Upper lobe of left lung (tissue), 6 donors: ENCODE results near the gene CHST8. TPM values are rescaled to one million over a fixed set of nuclear protein-coding genes. Genes with fewer than 3 reads are reported as not detected.

Source experiments
- ATAC-seq, 2 donors: fragments of 200-7000 bp; cut with Tn5 transposase; one replicate each; pipeline ENCODE4 v1.9.1; 2022; ENCODE audit warnings: mild to moderate bottlenecking in 2 of 2, moderate library complexity in 2 of 2; ENCODE audit not compliant: low FRiP score in 2 of 2
- DNase-seq, 2 donors: peaks; one replicate each; pipeline ENCODE4 v3.0.0-alpha.2; 2019 to 2020
- H3K27ac ChIP-seq, 4 donors: fragments of 200-600 bp; sonication (generic); one replicate each; pipeline ENCODE4 v1.5.1; 2016 to 2019
- H3K27me3 ChIP-seq, 4 donors: fragments of 200-600 bp; sonication (generic); one replicate each; pipeline ENCODE4 v1.5.1; 2017 to 2019
- H3K36me3 ChIP-seq, 4 donors: fragments of 200-600 bp; sonication (generic); one replicate each; pipeline ENCODE4 v1.5.1; 2016 to 2019
- H3K4me1 ChIP-seq, 4 donors: fragments of 200-600 bp; sonication (generic); one replicate each; pipeline ENCODE4 v1.5.1; 2018 to 2019
- H3K4me3 ChIP-seq, 4 donors: fragments of 200-600 bp; sonication (generic); one replicate each; pipeline ENCODE4 v1.5.1; 2017 to 2019; ENCODE audit warnings: mild to moderate bottlenecking in 2 of 4, moderate library complexity in 1 of 4
- H3K9me3 ChIP-seq, 4 donors: fragments of 200-600 bp; sonication (generic); one replicate each; pipeline ENCODE4 v1.5.1; 2018 to 2019
- CTCF ChIP-seq, 6 experiments: fragments of 450-650 bp in 4 of 6; fragments of 200-600 bp in 2 of 6; sonication (generic) in 2 of 6; IDR thresholded peaks; one replicate each; pipeline ENCODE4 v1.5.1; 2016 to 2019; ENCODE audit warnings: antibody characterized with exemption in 6 of 6
- EP300 ChIP-seq, 4 donors: sonication (generic); formaldehyde crosslinking; IDR thresholded peaks; one replicate each; pipeline ENCODE4 v1.5.1; 2017; ENCODE audit warnings: antibody characterized with exemption in 4 of 4, control low read depth in 2 of 4
- POLR2A ChIP-seq, 4 donors: fragments of 450-650 bp; IDR thresholded peaks; one replicate each; pipeline ENCODE4 v1.5.1; 2016 to 2017; ENCODE audit warnings: antibody characterized with exemption in 4 of 4, mild to moderate bottlenecking in 2 of 4
- POLR2AphosphoS5 ChIP-seq, 2 donors: sonication (generic); formaldehyde crosslinking; IDR thresholded peaks; one replicate each; pipeline ENCODE4 v1.5.1; 2017; ENCODE audit warnings: antibody characterized with exemption in 2 of 2
- WGBS, 2 donors: methylation state at CpG; one replicate each; pipeline ENCODE4 v1.1.5; 2017 to 2018; 5-methylcytosine and 5-hydroxymethylcytosine counted together
- total RNA-seq, 6 donors: library from RNA; depleted of rRNA in 4 of 6; stranded (reverse); fragments of >200 nt in 4 of 6; gene quantifications; one replicate each; pipeline versions ENCODE4 v1.1.0 to v1.2.1, GENCODE V29; 2016 to 2021
- donor health status: DM: no; HTN: no; CAD: no; lungs with moderate emphysema.
- donor health status: DM: no; HTN: yes; CAD: no; lungs with severe emphysema.

The CHST8 gene
- total RNA-seq, 6 donors from 2014 or later = 0.46 to 3.1 (median 0.72) TPM; not detected in 2

- Histone ChIP-seq H3K4me1 (peaks cover 12 to 50% (median 25%) of the 10 kb centered on the region in 4 donors), H3K27ac (peak overlapping the region; percentile 91 to 98 (median 95)), H3K4me3 (peak overlapping the region; percentile 76 to 92 (median 80)), H3K27me3 (peaks cover 0 to 7% (median 2%) of the 10 kb centered on the region in 4 donors), H3K9me3 (no peaks in the 10 kb centered on the region), H3K36me3 (peaks cover 0 to 25% (median 5%) of the 10 kb centered on the region in 4 donors)
- TF ChIP-seq EP300 (IDR thresholded peaks at IDR 0.05) (no peak), POLR2A (IDR thresholded peaks at IDR 0.05) (no peak), CTCF (IDR thresholded peaks at IDR 0.05) (no peak), POLR2AphosphoS5 (IDR thresholded peaks at IDR 0.05) (no peak)
- WGBS, 2 donors = 11 to 14% methylated on average over 30 to 48 of the region's 61 CpGs
- DNase-seq (peak in 1 of 2 donors; percentile 87), ATAC-seq (peak in 1 of 2 donors; percentile 34)
Observed at GRCh38 chr19:33797802-33798671, 176.3 kb downstream of the CHST8 start.

- Histone ChIP-seq H3K27me3 (peaks cover 0 to 7% (median 2%) of the 10 kb centered on the region in 4 donors), H3K9me3 (no peaks in the 10 kb centered on the region), H3K36me3 (peaks cover 0 to 31% (median 5%) of the 10 kb centered on the region in 4 donors), H3K27ac (peak overlapping the region in 3 of 4 donors; percentile 91 to 98 (median 96)), H3K4me3 (peak overlapping the region; percentile 76 to 92 (median 80)), H3K4me1 (peaks cover 12 to 50% (median 25%) of the 10 kb centered on the region in 4 donors)
- DNase-seq = no peak
- no peak for TF ChIP-seq POLR2A (IDR thresholded peaks at IDR 0.05)
- no peak for TF ChIP-seq EP300 (IDR thresholded peaks at IDR 0.05)
- no peak for TF ChIP-seq POLR2AphosphoS5 (IDR thresholded peaks at IDR 0.05)
- TF ChIP-seq CTCF (IDR thresholded peaks at IDR 0.05) = no peak
- no peak for ATAC-seq
- WGBS, 2 donors = 51 to 53% methylated on average over 12 of the region's 12 CpGs
Observed at GRCh38 chr19:33798681-33799111, 176.9 kb downstream of the CHST8 start.

GRCh38 chr19:33799476-33799875 is 177.7 kb downstream of the CHST8 start:
- ATAC-seq (no peak), DNase-seq (no peak)
- peaks cover 0 to 39% (median 7%) of the 10 kb centered on the region in 4 donors for H3K36me3 ChIP-seq
- H3K27ac ChIP-seq = peak overlapping the region in 2 of 4 donors; percentile 9 to 98
- peaks cover 0 to 7% (median 2%) of the 10 kb centered on the region in 4 donors for H3K27me3 ChIP-seq
- WGBS, 2 donors = 91 to 94% methylated on average over 3 to 5 of the region's 5 CpGs
- TF ChIP-seq CTCF (IDR thresholded peaks at IDR 0.05) (no peak), POLR2AphosphoS5 (IDR thresholded peaks at IDR 0.05) (no peak), POLR2A (IDR thresholded peaks at IDR 0.05) (no peak), EP300 (IDR thresholded peaks at IDR 0.05) (no peak)
- H3K4me3 ChIP-seq = peak overlapping the region in 2 of 4 donors; percentile 5 to 92
- no peaks in the 10 kb centered on the region for H3K9me3 ChIP-seq
- H3K4me1 ChIP-seq = peaks cover 10 to 51% (median 23%) of the 10 kb centered on the region in 4 donors

DNA sequence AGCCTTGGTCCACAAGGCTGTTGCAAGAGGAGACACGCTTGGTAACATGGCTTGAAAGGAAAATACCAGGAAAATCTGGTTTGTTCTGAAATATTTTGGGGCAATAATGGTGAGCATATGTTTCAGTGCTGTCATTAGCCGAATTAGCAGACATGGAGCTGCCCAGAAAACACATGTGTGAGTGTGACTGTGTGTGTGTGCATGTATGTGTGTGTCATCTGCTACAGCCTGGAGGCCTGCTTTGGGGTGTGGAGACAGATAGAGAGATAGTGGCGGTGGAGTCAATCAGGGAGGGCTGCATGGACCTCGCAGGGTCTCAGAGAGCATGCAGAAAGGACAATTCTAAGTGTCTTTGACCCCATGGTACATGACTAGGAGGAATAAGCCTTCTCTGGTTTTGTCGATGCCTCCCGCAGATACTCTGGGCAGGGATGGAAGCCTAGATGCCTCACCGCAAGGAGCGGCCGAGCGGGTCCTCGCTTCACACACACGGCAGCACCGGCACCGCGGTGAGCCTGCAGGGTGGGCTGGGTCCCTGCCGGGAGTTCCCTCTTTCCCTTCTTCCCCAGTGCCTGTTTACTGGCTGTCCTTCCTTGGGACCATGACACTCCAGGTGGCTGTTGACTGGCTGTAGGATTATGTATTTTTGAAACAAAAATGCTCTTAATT is 178.4 kb downstream of the CHST8 start:
- no peaks in the 10 kb centered on the region for H3K9me3 ChIP-seq
- H3K27ac ChIP-seq = peak overlapping the region in 1 of 4 donors; percentile 9
- peaks cover 0 to 46% (median 10%) of the 10 kb centered on the region in 4 donors for H3K36me3 ChIP-seq
- H3K4me1 ChIP-seq = peaks cover 9 to 46% (median 20%) of the 10 kb centered on the region in 4 donors
- H3K27me3 ChIP-seq = peaks cover 0 to 7% (median 2%) of the 10 kb centered on the region in 4 donors
- TF ChIP-seq POLR2A (IDR thresholded peaks at IDR 0.05) = no peak
- TF ChIP-seq CTCF (IDR thresholded peaks at IDR 0.05) = no peak
- TF ChIP-seq EP300 (IDR thresholded peaks at IDR 0.05) = no peak
- TF ChIP-seq POLR2AphosphoS5 (IDR thresholded peaks at IDR 0.05) = no peak
- DNase-seq (no peak), ATAC-seq (no peak)
- 92 to 96% methylated on average over 16 of the region's 16 CpGs for WGBS, 2 donors
- peak overlapping the region in 1 of 4 donors; percentile 92 for H3K4me3 ChIP-seq
